GM23338 (cell line): ENCODE data around the gene LNX2. TPM values are rescaled to one million over a fixed set of nuclear protein-coding genes. Genes with fewer than 3 reads are reported as not detected.

Experiments
- ATAC-seq: fragments of 200-7000 bp; cut with Tn5 transposase; 3 replicates; pipeline ENCODE4 v1.9.1; 2020
- DNase-seq: peaks from one replicate; pipeline ENCODE4 v3.0.0-alpha.2; 2015; ENCODE audit warnings: low spot score
- H2AFZ ChIP-seq: fragments of 200-600 bp; sonication (generic); 2 replicates; pipeline ENCODE4 v1.8.0; 2016; ENCODE audit warnings: antibody characterized with exemption, mild to moderate bottlenecking, moderate library complexity
- H3F3A ChIP-seq: fragments of 200-600 bp; sonication (generic); replicated peaks from 2 replicates; pipeline ENCODE4 v1.8.0; 2017; ENCODE audit warnings: antibody characterized with exemption, mixed run types, low read depth
- H3K27ac ChIP-seq: fragments of 200-600 bp; sonication (generic); 2 replicates; pipeline ENCODE4 v1.6.1; 2016; ENCODE audit warnings: low read depth
- H3K27me3 ChIP-seq: fragments of 200-600 bp; sonication (generic); 2 replicates; pipeline ENCODE4 v1.8.0; 2016; ENCODE audit warnings: mild to moderate bottlenecking, mixed run types, moderate library complexity; ENCODE audit not compliant: insufficient read depth
- H3K36me3 ChIP-seq: fragments of 200-600 bp; sonication (generic); 2 replicates; pipeline ENCODE4 v1.8.0; 2016; ENCODE audit warnings: mild to moderate bottlenecking; ENCODE audit not compliant: insufficient read depth
- H3K4me1 ChIP-seq: fragments of 200-600 bp; sonication (generic); 2 replicates; pipeline ENCODE4 v1.8.0; 2016; ENCODE audit warnings: mild to moderate bottlenecking, moderate library complexity; ENCODE audit not compliant: insufficient read depth
- H3K4me2 ChIP-seq: fragments of 200-600 bp; sonication (generic); 2 replicates; pipeline ENCODE4 v1.7.1; 2017; ENCODE audit warnings: mixed run types
- H3K4me3 ChIP-seq: fragments of 200-600 bp; sonication (generic); 2 replicates; pipeline ENCODE4 v1.6.1; 2016; ENCODE audit warnings: mixed run types
- H3K79me2 ChIP-seq: fragments of 200-600 bp; sonication (generic); replicated peaks from 2 replicates; pipeline ENCODE4 v1.8.0; 2017; ENCODE audit warnings: mild to moderate bottlenecking; ENCODE audit not compliant: insufficient read depth
- H3K9me2 ChIP-seq: fragments of 200-600 bp; sonication (generic); 2 replicates; pipeline ENCODE4 v1.8.0; 2017; ENCODE audit not compliant: insufficient read depth
- H4K20me1 ChIP-seq: fragments of 200-600 bp; sonication (generic); replicated peaks from 2 replicates; pipeline ENCODE4 v1.8.0; 2017; ENCODE audit warnings: mild to moderate bottlenecking; ENCODE audit not compliant: insufficient read depth
- H3K27ac Mint-ChIP-seq: 2 replicates; pipeline ENCODE4 v1.8.0; 2020; ENCODE audit warnings: inconsistent platforms, mild to moderate bottlenecking, moderate library complexity, mixed read lengths
- H3K27me3 Mint-ChIP-seq: 3 replicates; pipeline ENCODE4 v1.8.0; 2022; ENCODE audit warnings: low read depth, mild to moderate bottlenecking, moderate library complexity, mixed read lengths, inconsistent platforms; ENCODE audit not compliant: insufficient read depth, poor library complexity
- H3K36me3 Mint-ChIP-seq: 3 replicates; pipeline ENCODE4 v1.8.0; 2021; ENCODE audit warnings: low read depth, mild to moderate bottlenecking, inconsistent platforms, moderate library complexity, mixed read lengths
- H3K4me1 Mint-ChIP-seq: 3 replicates; pipeline ENCODE4 v1.8.0; 2020; ENCODE audit warnings: mild to moderate bottlenecking, inconsistent platforms, mixed read lengths
- H3K4me3 Mint-ChIP-seq: 3 replicates; pipeline ENCODE4 v1.8.0; 2021; ENCODE audit warnings: moderate library complexity, mild to moderate bottlenecking, inconsistent platforms, mixed read lengths
- H3K9me3 Mint-ChIP-seq: 3 replicates; pipeline ENCODE4 v1.8.0; 2020; ENCODE audit warnings: moderate library complexity, mild to moderate bottlenecking, inconsistent platforms, mixed read lengths
- CREB1 ChIP-seq: fragments of 250-450 bp; sonication (Bioruptor Pico); IDR thresholded peaks from 2 replicates; pipeline ENCODE4 v1.5.0; 2020; ENCODE audit warnings: low read depth, mild to moderate bottlenecking, moderate library complexity
- EZH2 ChIP-seq: fragments of 200-600 bp; sonication (generic); IDR thresholded peaks from one replicate; pipeline ENCODE4 v1.8.0; 2017; ENCODE audit warnings: antibody characterized with exemption, mild to moderate bottlenecking, low read depth; ENCODE audit not compliant: unreplicated experiment
- EZH2phosphoT487 ChIP-seq: fragments of 200-600 bp; sonication (generic); IDR thresholded peaks from one replicate; pipeline ENCODE4 v1.8.1; 2018; ENCODE audit warnings: antibody characterized with exemption; ENCODE audit not compliant: unreplicated experiment
- NANOG ChIP-seq: IDR thresholded peaks from 2 replicates; pipeline ENCODE4 v1.6.1; 2016; ENCODE audit warnings: antibody characterized with exemption, borderline replicate concordance
- polyA plus RNA-seq: library from polyadenylated mRNA; unstranded; fragments of >200 nt; fragmentation: Nextera tagmentation; extraction: Ambion mirVana; gene quantifications from 2 replicates; pipeline ENCODE4 v1.2.1, GENCODE V29; 2016
- total RNA-seq: library from RNA; depleted of rRNA; stranded (reverse); fragments of >200 nt; shearing (Covaris generic); gene quantifications from 2 replicates; pipeline ENCODE4 v1.2.3, GENCODE V29; 2014
- TF ChIP-seq, protein P1 (sequence below): IDR thresholded peaks from 2 replicates; pipeline ENCODE4 v1.6.1; 2016; ENCODE audit warnings: antibody characterized with exemption
- TF ChIP-seq, protein P2 (sequence below): fragments of 250-450 bp; sonication (Bioruptor Pico); IDR thresholded peaks from 2 replicates; pipeline ENCODE4 v1.5.0; 2020; ENCODE audit warnings: mild to moderate bottlenecking, moderate library complexity
- TF ChIP-seq, protein P3 (sequence below), 2 experiments: fragments of 200-600 bp in 1 of 2; sonication (generic) in 1 of 2; conservative IDR thresholded peaks; 2 replicates each; pipeline versions ENCODE4 v1.5.1 to v1.6.1; 2016 to 2017; ENCODE audit warnings: antibody characterized with exemption in 2 of 2, low read depth in 2 of 2, mild to moderate bottlenecking in 2 of 2, moderate library complexity in 1 of 2

LNX2 gene
- total and polyA plus RNA-seq, 2 experiments from 2014 or later, result 3.7 to 18.0 TPM

DNA sequence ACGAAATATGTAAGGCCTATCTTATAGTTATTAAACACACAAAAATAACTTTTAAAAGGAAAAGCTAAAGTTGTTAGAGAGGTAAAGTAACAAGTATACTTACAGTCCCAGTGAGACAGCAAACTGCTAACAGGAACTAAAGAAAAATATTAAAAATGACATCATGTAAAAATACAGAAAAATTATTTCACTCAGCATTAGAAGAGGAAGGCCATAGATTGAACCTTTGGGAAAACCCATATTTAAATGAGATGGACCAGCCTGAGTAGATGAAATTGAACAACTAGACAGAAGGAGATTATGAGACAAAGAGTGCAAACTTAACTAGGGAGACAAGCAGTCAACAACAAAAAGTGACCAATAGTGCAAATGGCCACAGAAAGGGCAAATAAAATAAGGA is 49.4 kb downstream of the LNX2 start:
- Mint-ChIP-seq H3K4me3 (no peak overlapping the region), H3K36me3 (no peaks in the 10 kb centered on the region; the same call in 2 of the 3 replicates), H3K4me1 (0 out of 3 replicates have a peak, but pooled peaks cover 3% of the 10 kb centered on the region), H3K27me3 (no peaks in the 10 kb centered on the region), H3K27ac (no peak overlapping the region), H3K9me3 (no peaks in the 10 kb centered on the region)
- no peaks in the 10 kb centered on the region for H4K20me1 ChIP-seq
- no peak for ATAC-seq
- H3K4me1 ChIP-seq, result no peaks in the 10 kb centered on the region
- H3K27me3 ChIP-seq, result no peaks in the 10 kb centered on the region
- peaks cover 12% of the 10 kb centered on the region for H3K79me2 ChIP-seq
- H3F3A ChIP-seq, result no peaks in the 10 kb centered on the region
- peaks cover 4% of the 10 kb centered on the region; the same call in 1 of the 2 replicates for H3K36me3 ChIP-seq
- no peaks in the 10 kb centered on the region for H3K9me2 ChIP-seq
- no peak overlapping the region for H3K4me2 ChIP-seq
- no peak overlapping the region for H2AFZ ChIP-seq
- TF ChIP-seq, protein P1, sequence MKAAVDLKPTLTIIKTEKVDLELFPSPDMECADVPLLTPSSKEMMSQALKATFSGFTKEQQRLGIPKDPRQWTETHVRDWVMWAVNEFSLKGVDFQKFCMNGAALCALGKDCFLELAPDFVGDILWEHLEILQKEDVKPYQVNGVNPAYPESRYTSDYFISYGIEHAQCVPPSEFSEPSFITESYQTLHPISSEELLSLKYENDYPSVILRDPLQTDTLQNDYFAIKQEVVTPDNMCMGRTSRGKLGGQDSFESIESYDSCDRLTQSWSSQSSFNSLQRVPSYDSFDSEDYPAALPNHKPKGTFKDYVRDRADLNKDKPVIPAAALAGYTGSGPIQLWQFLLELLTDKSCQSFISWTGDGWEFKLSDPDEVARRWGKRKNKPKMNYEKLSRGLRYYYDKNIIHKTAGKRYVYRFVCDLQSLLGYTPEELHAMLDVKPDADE, result no peak
- no peak for TF ChIP-seq NANOG
- TF ChIP-seq, protein P2, sequence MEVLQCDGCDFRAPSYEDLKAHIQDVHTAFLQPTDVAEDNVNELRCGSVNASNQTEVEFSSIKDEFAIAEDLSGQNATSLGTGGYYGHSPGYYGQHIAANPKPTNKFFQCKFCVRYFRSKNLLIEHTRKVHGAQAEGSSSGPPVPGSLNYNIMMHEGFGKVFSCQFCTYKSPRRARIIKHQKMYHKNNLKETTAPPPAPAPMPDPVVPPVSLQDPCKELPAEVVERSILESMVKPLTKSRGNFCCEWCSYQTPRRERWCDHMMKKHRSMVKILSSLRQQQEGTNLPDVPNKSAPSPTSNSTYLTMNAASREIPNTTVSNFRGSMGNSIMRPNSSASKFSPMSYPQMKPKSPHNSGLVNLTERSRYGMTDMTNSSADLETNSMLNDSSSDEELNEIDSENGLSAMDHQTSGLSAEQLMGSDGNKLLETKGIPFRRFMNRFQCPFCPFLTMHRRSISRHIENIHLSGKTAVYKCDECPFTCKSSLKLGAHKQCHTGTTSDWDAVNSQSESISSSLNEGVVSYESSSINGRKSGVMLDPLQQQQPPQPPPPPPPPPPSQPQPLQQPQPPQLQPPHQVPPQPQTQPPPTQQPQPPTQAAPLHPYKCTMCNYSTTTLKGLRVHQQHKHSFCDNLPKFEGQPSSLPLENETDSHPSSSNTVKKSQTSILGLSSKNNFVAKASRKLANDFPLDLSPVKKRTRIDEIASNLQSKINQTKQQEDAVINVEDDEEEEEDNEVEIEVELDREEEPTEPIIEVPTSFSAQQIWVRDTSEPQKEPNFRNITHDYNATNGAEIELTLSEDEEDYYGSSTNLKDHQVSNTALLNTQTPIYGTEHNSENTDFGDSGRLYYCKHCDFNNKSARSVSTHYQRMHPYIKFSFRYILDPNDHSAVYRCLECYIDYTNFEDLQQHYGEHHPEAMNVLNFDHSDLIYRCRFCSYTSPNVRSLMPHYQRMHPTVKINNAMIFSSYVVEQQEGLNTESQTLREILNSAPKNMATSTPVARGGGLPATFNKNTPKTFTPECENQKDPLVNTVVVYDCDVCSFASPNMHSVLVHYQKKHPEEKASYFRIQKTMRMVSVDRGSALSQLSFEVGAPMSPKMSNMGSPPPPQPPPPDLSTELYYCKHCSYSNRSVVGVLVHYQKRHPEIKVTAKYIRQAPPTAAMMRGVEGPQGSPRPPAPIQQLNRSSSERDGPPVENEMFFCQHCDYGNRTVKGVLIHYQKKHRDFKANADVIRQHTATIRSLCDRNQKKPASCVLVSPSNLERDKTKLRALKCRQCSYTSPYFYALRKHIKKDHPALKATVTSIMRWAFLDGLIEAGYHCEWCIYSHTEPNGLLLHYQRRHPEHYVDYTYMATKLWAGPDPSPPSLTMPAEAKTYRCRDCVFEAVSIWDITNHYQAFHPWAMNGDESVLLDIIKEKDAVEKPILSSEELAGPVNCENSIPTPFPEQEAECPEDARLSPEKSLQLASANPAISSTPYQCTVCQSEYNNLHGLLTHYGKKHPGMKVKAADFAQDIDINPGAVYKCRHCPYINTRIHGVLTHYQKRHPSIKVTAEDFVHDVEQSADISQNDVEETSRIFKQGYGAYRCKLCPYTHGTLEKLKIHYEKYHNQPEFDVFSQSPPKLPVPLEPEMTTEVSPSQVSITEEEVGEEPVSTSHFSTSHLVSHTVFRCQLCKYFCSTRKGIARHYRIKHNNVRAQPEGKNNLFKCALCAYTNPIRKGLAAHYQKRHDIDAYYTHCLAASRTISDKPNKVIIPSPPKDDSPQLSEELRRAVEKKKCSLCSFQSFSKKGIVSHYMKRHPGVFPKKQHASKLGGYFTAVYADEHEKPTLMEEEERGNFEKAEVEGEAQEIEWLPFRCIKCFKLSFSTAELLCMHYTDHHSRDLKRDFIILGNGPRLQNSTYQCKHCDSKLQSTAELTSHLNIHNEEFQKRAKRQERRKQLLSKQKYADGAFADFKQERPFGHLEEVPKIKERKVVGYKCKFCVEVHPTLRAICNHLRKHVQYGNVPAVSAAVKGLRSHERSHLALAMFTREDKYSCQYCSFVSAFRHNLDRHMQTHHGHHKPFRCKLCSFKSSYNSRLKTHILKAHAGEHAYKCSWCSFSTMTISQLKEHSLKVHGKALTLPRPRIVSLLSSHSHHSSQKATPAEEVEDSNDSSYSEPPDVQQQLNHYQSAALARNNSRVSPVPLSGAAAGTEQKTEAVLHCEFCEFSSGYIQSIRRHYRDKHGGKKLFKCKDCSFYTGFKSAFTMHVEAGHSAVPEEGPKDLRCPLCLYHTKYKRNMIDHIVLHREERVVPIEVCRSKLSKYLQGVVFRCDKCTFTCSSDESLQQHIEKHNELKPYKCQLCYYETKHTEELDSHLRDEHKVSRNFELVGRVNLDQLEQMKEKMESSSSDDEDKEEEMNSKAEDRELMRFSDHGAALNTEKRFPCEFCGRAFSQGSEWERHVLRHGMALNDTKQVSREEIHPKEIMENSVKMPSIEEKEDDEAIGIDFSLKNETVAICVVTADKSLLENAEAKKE (CRISPR knock-in tag), result no peak
- TF ChIP-seq, protein P3, sequence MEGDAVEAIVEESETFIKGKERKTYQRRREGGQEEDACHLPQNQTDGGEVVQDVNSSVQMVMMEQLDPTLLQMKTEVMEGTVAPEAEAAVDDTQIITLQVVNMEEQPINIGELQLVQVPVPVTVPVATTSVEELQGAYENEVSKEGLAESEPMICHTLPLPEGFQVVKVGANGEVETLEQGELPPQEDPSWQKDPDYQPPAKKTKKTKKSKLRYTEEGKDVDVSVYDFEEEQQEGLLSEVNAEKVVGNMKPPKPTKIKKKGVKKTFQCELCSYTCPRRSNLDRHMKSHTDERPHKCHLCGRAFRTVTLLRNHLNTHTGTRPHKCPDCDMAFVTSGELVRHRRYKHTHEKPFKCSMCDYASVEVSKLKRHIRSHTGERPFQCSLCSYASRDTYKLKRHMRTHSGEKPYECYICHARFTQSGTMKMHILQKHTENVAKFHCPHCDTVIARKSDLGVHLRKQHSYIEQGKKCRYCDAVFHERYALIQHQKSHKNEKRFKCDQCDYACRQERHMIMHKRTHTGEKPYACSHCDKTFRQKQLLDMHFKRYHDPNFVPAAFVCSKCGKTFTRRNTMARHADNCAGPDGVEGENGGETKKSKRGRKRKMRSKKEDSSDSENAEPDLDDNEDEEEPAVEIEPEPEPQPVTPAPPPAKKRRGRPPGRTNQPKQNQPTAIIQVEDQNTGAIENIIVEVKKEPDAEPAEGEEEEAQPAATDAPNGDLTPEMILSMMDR (conservative IDR thresholded peaks at IDR 0.05; ENCODE audit: low read depth in 2 of 2), result no peak
- TF ChIP-seq CREB1 (CRISPR knock-in tag), result no peak
- no peak for TF ChIP-seq EZH2phosphoT487
- TF ChIP-seq EZH2, result no peak
- no peak overlapping the region for H3K27ac ChIP-seq
- DNase-seq, result no peak
- no peak overlapping the region for H3K4me3 ChIP-seq
